Measurements from ENCODE around the gene HRH3.

Gene HRH3

DNA sequence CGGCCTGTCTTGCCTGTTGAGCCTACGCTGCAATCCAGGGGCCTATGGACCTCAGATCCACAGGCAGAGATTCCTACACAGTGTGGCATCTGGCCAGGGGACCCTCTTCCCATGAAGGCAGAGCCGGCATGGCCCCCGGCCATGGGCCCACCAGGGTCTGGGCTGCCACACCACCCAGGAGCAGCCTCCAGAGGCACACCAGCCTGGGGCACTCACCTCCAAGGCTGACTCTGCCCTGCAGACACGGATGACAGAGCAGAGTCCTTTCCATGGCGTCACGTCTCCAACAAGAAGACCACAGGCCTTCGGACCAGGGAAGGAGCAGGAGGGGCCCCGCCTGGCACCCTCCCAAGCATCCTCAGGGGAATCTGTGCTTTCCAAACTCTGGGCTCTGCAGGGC, 3.5 kb upstream of the HRH3 start:
- Histone ChIP-seq H2AFZ (ENCODE audit: low read length) (no peak overlapping the region), H3K9ac (ENCODE audit: low read length) (no peak overlapping the region), H3K36me3 (ENCODE audit: insufficient read depth, low read length) (no peaks in the 10 kb centered on the region), H3K79me2 (ENCODE audit: insufficient read depth, low read length) (no peaks in the 10 kb centered on the region), H3F3A (ENCODE audit: insufficient read depth, low read length) (no peaks in the 10 kb centered on the region), H3K9me2 (ENCODE audit: low read depth, low read length) (no peaks in the 10 kb centered on the region), H3K4me2 (ENCODE audit: low read length) (no peak overlapping the region), H3K4me3 (ENCODE audit: low read depth, low read length, poor library complexity, severe bottlenecking) (no peak overlapping the region), H3K4me1 (ENCODE audit: insufficient read depth, low read length, severe bottlenecking) (no peaks in the 10 kb centered on the region), H3K9me3 (ENCODE audit: low read length) (no peaks in the 10 kb centered on the region), H3K27ac (ENCODE audit: low read depth, low read length, poor library complexity, severe bottlenecking) (no peak overlapping the region), H3K27me3 (ENCODE audit: insufficient read depth, low read length) (peaks cover 1% of the 10 kb centered on the region; the same call in 1 of the 2 replicates), H4K20me1 (ENCODE audit: insufficient read depth, low read length) (no peaks in the 10 kb centered on the region)
- TF ChIP-seq, protein P1, sequence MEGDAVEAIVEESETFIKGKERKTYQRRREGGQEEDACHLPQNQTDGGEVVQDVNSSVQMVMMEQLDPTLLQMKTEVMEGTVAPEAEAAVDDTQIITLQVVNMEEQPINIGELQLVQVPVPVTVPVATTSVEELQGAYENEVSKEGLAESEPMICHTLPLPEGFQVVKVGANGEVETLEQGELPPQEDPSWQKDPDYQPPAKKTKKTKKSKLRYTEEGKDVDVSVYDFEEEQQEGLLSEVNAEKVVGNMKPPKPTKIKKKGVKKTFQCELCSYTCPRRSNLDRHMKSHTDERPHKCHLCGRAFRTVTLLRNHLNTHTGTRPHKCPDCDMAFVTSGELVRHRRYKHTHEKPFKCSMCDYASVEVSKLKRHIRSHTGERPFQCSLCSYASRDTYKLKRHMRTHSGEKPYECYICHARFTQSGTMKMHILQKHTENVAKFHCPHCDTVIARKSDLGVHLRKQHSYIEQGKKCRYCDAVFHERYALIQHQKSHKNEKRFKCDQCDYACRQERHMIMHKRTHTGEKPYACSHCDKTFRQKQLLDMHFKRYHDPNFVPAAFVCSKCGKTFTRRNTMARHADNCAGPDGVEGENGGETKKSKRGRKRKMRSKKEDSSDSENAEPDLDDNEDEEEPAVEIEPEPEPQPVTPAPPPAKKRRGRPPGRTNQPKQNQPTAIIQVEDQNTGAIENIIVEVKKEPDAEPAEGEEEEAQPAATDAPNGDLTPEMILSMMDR (IDR thresholded peaks at IDR 0.05; ENCODE audit: low read length): no peak
- no peak for TF ChIP-seq EZH2 (IDR thresholded peaks at IDR 0.05; ENCODE audit: borderline replicate concordance, low read length)

DNA sequence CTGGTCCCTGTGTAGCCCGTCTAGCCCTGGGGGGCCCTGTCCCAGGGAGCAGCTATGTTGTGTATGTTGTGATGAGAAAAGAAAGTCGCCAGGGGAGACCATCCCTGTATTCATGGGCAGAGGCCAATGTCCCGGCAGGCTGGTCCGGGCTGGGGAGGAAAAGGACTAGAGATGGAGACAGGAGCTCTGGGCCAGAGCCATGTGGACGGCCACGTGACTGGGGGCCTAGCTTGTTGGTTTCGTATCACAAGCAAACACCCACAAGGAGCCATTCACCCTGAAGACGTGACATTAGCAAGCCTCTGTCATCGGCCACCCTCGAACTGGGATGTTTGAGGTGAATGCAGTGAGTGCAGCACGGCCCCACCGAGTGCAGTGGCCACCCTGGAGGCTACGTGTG, 2.9 kb upstream of the HRH3 start:
- H3K79me2 ChIP-seq (ENCODE audit: insufficient read depth, low read length): no peaks in the 10 kb centered on the region
- H2AFZ ChIP-seq (ENCODE audit: low read length): no peak overlapping the region

GRCh38 chr20:62222266-62222850, 2.3 kb upstream of the HRH3 start:
- H4K20me1 ChIP-seq (ENCODE audit: insufficient read depth, low read length): no peaks in the 10 kb centered on the region

More for the DNA sequence above, 2.9 kb upstream of the HRH3 start:
- H3K4me2 ChIP-seq (ENCODE audit: low read length): no peak overlapping the region
- TF ChIP-seq EZH2 (IDR thresholded peaks at IDR 0.05; ENCODE audit: borderline replicate concordance, low read length): no peak
- TF ChIP-seq, protein P1 (IDR thresholded peaks at IDR 0.05; ENCODE audit: low read length): no peak
- no peaks in the 10 kb centered on the region for H3F3A ChIP-seq (ENCODE audit: insufficient read depth, low read length)
- no peaks in the 10 kb centered on the region for H3K36me3 ChIP-seq (ENCODE audit: insufficient read depth, low read length)
- H3K4me1 ChIP-seq (ENCODE audit: insufficient read depth, low read length, severe bottlenecking): no peaks in the 10 kb centered on the region
- no peaks in the 10 kb centered on the region for H3K9me3 ChIP-seq (ENCODE audit: low read length)
- H3K27me3 ChIP-seq (ENCODE audit: insufficient read depth, low read length): peaks cover 5% of the 10 kb centered on the region; the same call in 1 of the 2 replicates
- H3K9me2 ChIP-seq (ENCODE audit: low read depth, low read length): no peaks in the 10 kb centered on the region
- no peak overlapping the region for H3K4me3 ChIP-seq (ENCODE audit: low read depth, low read length, poor library complexity, severe bottlenecking)
- H3K9ac ChIP-seq (ENCODE audit: low read length): no peak overlapping the region
- H4K20me1 ChIP-seq (ENCODE audit: insufficient read depth, low read length): no peaks in the 10 kb centered on the region
- H3K27ac ChIP-seq (ENCODE audit: low read depth, low read length, poor library complexity, severe bottlenecking): no peak overlapping the region

More at GRCh38 chr20:62222266-62222850, 2.3 kb upstream of the HRH3 start:
- H3K27me3 ChIP-seq (ENCODE audit: insufficient read depth, low read length): peaks cover 5% of the 10 kb centered on the region; the same call in 1 of the 2 replicates
- no peak for TF ChIP-seq EZH2 (IDR thresholded peaks at IDR 0.05; ENCODE audit: borderline replicate concordance, low read length)
- TF ChIP-seq, protein P1 (IDR thresholded peaks at IDR 0.05; ENCODE audit: low read length): no peak
- H3K27ac ChIP-seq (ENCODE audit: low read depth, low read length, poor library complexity, severe bottlenecking): no peak overlapping the region
- H3K4me1 ChIP-seq (ENCODE audit: insufficient read depth, low read length, severe bottlenecking): no peaks in the 10 kb centered on the region
- H3K4me3 ChIP-seq (ENCODE audit: low read depth, low read length, poor library complexity, severe bottlenecking): no peak overlapping the region
- no peaks in the 10 kb centered on the region for H3K9me2 ChIP-seq (ENCODE audit: low read depth, low read length)
- H3K79me2 ChIP-seq (ENCODE audit: insufficient read depth, low read length): no peaks in the 10 kb centered on the region
- H3K9ac ChIP-seq (ENCODE audit: low read length): no peak overlapping the region
- H3K36me3 ChIP-seq (ENCODE audit: insufficient read depth, low read length): no peaks in the 10 kb centered on the region
- no peaks in the 10 kb centered on the region for H3K9me3 ChIP-seq (ENCODE audit: low read length)
- no peak overlapping the region for H3K4me2 ChIP-seq (ENCODE audit: low read length)
- no peak overlapping the region for H2AFZ ChIP-seq (ENCODE audit: low read length)
- no peaks in the 10 kb centered on the region for H3F3A ChIP-seq (ENCODE audit: insufficient read depth, low read length)

All from OCI-LY1 (cell line).